Measurements from ENCODE around the gene SUSD1.
"Not testable (repeated sequence)": the region's sequence is repeated elsewhere in the genome, so short reads cannot be mapped to it uniquely, and the experiment has no call there.

SUSD1 gene

DNA sequence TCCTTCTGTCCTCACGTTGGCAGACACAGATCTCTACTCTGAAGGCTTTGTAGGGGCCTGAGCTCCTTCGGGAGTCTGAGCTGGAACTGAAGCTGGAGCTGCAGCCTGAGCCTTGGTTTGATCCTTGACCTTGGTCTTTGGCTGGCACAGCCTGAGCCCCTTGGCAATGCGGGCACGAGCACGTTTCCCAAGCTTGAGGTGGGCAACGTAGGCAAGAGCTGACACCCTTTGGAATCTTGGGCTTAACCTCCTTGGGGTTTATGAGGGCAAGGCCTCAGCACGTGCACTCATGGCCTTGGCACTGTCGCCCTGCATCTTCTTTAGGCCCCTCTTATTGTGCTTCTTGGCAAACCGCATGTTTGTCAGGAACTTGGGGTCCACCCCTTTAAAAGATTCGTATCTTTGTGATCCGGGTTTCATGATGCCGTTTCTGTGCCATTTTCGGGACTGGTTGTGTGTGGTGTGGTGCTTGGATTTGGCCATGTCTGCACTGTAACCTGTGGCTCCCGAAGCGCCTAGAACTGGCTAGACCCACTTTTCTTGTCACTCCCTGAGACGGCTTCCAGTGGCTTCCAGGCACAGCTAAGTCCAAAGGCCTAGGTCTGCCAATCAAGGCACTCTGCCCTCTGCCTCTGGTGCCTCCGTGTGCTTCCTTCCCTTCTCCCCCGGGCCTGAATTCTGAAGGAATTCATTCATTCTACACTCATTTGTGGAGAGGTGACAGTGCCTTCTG lies 1.4 kb downstream of the SUSD1 start:
- no peak for DNase-seq (ENCODE audit: low spot score)

DNA sequence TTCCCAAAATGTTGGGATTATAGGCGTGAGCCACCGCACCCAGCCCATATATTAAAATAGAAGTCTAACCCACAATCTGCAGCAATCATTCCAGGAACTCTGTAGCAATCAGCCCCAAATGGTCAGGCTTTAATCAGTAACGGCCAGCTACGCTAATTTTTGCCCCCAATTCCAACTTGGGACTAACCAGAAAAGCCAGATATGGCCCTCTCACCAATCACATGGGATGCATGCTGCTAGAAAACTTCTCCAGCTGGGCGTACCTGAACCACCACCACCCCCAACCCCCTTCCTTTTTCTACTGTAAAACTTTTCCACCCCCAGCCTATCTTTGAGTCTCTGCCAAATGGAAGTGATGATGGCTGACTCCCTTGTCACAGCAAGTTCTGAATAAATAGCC lies 4.1 kb downstream of the SUSD1 start:
- no peak for DNase-seq (ENCODE audit: low spot score)

DNA sequence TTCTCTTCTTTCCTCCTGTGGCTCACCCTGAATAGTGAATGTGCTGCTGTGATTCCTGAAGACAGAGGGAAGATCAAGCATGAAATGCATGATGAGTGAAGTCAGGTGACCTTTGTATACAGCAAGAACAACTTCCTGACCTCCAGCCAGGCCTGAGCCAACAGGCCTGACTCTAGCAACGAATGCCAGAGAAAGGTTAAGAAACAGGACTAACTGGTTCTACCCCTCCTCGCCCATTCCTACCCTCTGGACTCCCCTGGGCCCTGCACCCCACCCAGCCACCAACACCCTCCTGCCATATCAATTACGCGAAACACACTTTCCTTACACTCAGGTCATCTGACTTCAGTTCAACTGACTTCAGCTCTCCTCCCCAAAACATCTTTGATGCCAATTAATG lies 4.9 kb downstream of the SUSD1 start:
- no peak for DNase-seq (ENCODE audit: low spot score)

GRCh38 chr9:112169368-112169767 lies 5.7 kb downstream of the SUSD1 start:
- DNase-seq (ENCODE audit: low spot score): no peak

GRCh38 chr9:112168197-112168596 lies 6.9 kb downstream of the SUSD1 start:
- no peak for DNase-seq (ENCODE audit: low spot score)

DNA sequence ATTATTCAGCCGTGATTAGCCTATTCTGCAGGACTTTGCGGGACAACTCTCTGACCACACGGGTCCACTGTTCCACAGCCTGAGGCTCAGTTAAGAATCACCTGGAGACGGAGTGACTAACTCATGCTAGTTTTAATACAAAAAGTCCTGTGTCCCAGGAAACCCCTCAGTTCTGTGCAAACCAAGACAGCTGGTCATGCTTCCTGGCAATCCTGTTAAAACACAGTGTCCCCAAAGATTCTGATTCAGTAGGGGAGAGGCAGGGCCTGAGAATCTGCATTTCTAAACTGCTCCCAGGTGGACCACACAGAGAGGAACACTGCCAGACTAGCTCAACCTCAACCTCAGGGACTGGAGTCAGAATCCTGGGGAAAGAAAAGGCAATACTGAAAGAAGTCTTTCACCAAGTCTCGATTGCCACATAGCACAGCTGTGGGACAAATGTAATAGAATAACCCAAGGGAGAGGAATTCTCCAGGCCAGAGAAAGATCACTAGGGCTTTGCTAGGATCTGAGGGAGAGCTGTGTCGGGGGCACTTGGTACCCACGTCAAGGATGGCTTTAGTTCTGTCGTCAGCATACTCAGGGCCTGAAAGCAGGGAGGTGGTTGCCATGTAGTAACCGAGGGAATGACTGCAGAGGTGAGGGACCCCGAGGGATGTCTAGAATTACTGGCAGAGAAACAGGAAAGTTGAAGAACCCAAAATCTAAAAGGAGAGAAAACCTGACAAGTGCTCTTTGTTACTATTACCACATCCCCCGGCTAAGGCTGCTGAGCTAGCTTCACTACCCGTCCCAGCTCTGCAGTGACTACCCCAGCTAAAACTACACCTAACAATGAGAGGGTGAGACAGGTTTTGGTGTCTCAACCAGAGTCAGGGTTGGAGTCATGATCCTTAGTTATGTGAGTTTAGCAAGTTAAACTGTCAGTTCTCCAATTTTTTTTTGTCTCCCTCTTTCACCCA lies 8.6 kb downstream of the SUSD1 start:
- DNase-seq (ENCODE audit: low spot score): peak; percentile 35

DNA sequence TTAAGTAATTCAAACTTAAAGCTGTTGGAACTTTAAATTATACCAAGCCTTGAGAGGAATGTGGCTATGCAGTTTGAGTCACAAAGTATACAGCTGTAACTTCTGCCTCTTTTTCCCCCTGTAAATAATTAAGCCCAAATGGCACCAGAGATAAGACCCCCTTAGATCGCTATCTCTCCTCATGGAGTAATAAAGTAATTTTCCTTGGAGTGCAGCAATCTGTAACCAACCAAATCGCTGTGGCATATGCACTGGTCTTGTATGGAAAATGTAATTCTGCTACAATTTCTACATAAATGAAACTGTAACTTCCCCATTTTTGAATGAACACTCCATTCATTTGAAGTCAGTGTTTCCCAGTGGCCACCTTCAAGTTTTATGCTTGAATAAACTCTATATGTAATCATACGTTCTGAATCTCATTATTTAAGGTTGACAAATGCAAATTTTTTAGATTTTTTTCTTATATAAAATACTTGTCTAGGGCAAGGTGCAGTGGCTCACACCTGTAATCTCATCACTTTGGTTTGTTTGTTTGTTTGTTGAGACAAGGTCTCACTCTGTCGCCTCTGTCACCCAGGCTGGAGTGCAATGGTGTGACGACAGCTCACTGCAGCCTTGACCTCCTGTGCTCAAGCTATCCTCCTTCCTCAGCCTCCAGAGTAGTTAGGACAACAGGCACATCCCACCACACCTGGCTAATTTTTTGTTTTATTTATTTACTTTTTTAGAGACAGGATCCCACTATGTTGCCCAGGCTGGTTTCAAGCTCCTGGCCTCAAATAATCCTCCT lies 12.3 kb downstream of the SUSD1 start:
- no peak for DNase-seq (ENCODE audit: low spot score)

GRCh38 chr9:112159781-112160180 lies 15.3 kb downstream of the SUSD1 start:
- DNase-seq (ENCODE audit: low spot score): no peak

DNA sequence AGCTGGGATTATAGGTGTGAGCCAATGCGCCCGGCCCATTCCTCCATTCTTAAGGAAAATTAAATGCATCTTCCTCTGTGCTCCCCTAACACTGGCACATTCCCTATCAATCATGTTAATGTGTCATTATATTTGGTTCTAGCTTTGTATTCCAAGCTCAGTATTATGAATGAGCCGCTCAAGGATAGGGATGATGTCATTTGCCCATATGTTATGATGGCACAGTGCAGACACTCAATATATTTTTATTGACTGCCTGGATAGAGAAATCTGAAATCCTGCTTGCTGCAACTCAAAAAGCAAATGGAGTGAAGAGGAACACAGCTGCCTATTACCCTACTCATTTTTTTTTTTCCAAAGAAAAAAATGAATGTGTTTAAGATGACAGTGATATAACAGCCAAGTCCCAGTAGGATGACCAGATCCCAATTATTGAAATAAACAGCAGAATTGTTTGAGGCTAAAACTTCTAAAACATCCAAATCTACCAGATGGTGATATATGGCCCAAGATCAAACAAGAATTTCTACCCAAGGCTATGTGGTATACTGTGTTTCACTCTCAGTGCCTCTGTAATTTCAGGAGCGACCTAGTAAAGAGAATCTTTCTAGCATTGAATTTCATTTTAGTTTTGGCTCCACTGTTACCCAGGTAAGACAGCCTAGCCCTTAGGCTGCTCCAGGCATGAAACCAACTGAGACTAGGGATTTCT lies 16.3 kb downstream of the SUSD1 start:
- DNase-seq (ENCODE audit: low spot score): peak; percentile 22

- DNase-seq (ENCODE audit: low spot score): no peak
These were observed 17.1 kb downstream of the SUSD1 start for GRCh38 chr9:112157961-112158360.

- no peak for DNase-seq (ENCODE audit: low spot score)
These were observed 18.0 kb downstream of the SUSD1 start for GRCh38 chr9:112157087-112157486.

DNA sequence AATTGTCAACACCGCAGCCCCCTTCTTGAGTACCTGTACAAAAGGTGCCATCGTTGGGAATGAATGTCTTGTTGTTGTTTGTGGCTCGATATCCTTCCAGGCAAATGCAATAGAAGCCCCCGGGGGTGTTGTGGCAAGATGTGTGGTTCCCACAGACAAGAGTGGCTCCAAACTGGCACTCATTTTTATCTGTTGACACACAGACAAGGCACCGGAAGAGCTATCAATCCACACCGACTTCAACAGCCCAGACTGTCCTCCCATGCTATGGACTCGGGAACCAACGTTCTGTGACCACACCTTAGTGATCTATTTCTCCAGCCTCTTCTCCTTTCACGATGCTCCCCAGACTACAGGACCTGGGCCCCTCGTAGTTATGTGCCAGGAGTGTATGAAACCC lies 25.9 kb downstream of the SUSD1 start:
- no peak for DNase-seq (ENCODE audit: low spot score)

DNA sequence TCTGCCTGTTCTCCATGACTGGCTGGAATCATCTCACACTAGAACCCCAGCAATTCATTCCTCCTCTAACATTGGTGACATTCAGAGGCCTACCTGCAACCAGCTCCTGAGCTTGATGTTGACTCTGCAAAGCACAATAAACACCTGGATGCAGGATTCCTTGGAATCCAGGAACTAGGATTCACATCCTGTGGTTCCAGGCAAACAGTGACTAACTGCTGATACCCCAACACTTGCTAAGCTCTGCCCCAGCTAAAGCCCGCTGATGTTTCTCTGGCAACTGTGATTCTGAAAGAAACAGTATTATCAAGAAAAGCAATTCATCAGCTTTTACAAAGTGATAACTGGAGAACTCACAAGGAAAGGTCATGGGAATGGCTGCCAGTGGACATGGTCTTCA lies 29.2 kb downstream of the SUSD1 start:
- DNase-seq (ENCODE audit: low spot score): no peak

- DNase-seq (ENCODE audit: low spot score): no peak
These were observed 30.3 kb downstream of the SUSD1 start for GRCh38 chr9:112144807-112145206.

GRCh38 chr9:112142420-112142819 lies 32.7 kb downstream of the SUSD1 start:
- no peak for DNase-seq (ENCODE audit: low spot score)

DNA sequence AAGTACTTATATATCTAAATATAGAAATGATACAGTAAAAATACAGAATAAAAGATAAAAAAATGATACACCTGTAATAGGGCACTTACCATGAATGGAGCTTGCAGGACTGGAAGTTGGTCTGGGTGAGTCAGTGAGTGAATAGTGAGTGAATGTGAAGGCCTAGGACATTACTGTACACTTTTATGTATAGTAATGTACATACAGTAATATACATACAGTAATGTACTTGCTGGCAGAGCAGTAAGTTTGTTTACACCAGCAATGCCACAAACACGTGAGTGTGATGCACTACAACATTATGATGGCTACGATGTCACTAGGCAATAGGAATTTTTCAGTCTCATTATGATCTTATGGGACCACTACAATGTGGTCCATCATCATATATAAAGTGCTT lies 34.2 kb downstream of the SUSD1 start:
- no peak for DNase-seq (ENCODE audit: low spot score)

DNA sequence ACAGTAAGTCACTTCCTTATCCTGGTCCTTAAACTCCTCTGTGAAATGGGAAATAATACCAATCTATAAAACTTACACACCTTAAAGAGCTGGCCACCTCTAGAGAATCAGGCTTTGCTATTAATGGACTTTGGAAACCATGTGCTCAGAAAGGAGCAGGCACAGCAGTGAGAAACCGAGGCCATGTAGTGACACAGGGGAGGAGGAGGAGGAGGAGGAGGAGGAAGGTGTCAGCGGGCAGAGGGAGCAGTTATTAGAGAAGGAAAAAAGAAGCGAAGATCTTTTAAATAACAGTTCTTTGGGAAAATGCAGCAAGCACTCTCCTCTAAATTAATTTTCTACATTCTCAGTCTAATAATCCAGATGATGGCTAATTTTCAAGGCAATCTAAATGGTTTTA lies 38.0 kb downstream of the SUSD1 start:
- DNase-seq (ENCODE audit: low spot score): no peak

DNA sequence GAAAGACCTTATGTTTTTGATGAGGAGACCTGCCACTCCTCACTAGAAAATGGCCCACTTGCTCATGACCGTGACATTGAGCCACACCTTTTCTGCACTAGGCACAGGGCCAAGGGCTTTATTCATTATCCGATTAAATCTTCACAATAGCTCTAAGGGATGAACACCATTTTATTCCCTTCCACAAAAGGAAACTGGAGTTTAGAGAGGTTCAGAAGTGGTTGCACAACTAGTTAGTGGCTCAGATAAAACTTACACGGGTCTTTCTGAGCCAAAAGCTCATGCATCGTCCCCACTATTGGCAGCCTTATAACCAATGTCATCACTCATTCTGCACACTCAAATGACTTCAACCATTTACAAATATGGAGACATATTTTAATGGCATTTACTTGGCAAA lies 39.4 kb downstream of the SUSD1 start:
- DNase-seq (ENCODE audit: low spot score): no peak

DNA sequence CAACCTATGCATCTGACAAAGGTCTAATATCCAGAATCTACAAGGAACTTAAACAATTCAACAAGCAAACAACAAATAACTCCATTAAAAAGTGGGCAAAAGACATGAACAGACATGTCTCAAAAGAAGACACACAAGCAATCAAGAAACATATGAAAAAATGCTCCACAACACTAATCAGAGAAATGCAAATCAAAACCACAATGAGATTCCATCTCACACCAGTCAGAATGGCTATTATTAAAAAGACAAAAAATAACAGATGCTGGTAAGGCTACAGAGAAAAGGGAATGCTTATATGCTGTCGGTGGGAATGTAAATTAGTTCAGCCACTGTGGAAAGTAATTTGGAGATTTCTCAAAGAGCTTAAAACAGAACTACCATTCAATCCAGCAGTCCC lies 41.3 kb downstream of the SUSD1 start:
- not testable (repeated sequence) for DNase-seq (ENCODE audit: low spot score)

DNA sequence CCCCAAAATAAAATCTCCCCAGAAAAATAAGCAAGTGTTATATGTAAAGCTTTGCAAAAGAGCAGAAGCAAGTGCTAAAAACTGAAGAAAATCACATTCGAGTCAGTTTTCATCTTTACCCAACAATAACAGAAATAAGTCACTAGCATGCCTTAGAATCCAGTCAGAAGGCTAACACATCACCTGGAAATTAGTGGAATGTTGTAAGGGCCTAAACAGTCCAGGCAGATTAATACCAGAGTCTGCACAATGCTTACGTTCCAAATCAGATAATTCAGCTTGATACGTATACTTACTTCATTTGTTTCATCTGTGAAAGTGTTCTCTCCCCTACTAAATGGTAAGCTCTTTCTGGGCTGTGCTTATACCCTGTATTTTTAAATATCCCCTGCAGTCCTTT lies 42.7 kb downstream of the SUSD1 start:
- DNase-seq (ENCODE audit: low spot score): no peak

- no peak for DNase-seq (ENCODE audit: low spot score)
These were observed 44.1 kb downstream of the SUSD1 start for GRCh38 chr9:112130997-112131396.

DNA sequence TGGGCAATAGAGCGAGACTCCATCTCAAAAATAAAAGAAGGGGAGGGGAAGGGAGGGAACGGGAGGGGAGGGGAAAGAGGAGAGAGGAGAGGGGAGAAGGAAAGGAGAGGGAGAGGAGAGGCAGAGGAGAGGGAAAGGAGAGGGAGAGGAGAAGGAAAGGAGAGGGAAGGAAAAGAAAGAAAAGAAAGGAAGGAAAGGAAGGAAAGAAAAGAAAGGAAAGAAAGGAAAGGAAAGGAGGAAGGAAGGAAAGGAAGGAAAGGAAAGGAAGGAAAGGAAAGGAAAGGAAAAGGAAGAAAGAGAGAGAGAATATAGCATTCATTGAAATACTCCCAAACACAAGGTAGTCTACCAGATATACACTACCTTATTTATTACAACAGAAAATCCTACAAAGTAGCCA lies 44.8 kb downstream of the SUSD1 start:
- no peak for DNase-seq (ENCODE audit: low spot score)
